Osteoblast (primary cell): ENCODE results near the gene POP4. TPM values are rescaled to one million over a fixed set of nuclear protein-coding genes. Genes with fewer than 3 reads are reported as not detected.

Source experiments
- DNase-seq: peaks from one replicate; pipeline ENCODE4 v3.0.0; 2011; ENCODE audit warnings: low spot score, mixed read lengths; ENCODE audit not compliant: insufficient read length; ENCODE audit errors: missing footprints
- H2AFZ ChIP-seq: 2 replicates; pipeline ENCODE4 v1.6.0; 2011; ENCODE audit warnings: mild to moderate bottlenecking, low read length
- H3K27ac ChIP-seq: 2 replicates; pipeline ENCODE4 v1.5.1; 2011; ENCODE audit warnings: mild to moderate bottlenecking, low read depth, low read length, moderate library complexity
- H3K27me3 ChIP-seq: 2 replicates; pipeline ENCODE4 v1.6.0; 2012; ENCODE audit warnings: mild to moderate bottlenecking, control low read depth, inconsistent platforms, low read length, moderate library complexity; ENCODE audit not compliant: insufficient read depth
- H3K36me3 ChIP-seq: 2 replicates; pipeline ENCODE4 v1.5.1; 2011; ENCODE audit warnings: mild to moderate bottlenecking, low read length, control low read depth, moderate library complexity; ENCODE audit not compliant: insufficient read depth
- H3K4me1 ChIP-seq: 2 replicates; pipeline ENCODE4 v1.5.1; 2011; ENCODE audit warnings: mild to moderate bottlenecking, low read length, control low read depth, moderate library complexity; ENCODE audit not compliant: insufficient read depth
- H3K4me2 ChIP-seq: 2 replicates; pipeline ENCODE4 v1.6.0; 2011; ENCODE audit warnings: mild to moderate bottlenecking, low read length; ENCODE audit not compliant: insufficient read depth
- H3K4me3 ChIP-seq: fragments of 200-600 bp; sonication (generic); 3 replicates; pipeline ENCODE4 v1.5.1; 2012; ENCODE audit warnings: mild to moderate bottlenecking, low read length, inconsistent platforms; ENCODE audit not compliant: insufficient read depth
- H3K79me2 ChIP-seq: 2 replicates; pipeline ENCODE4 v1.6.0; 2012; ENCODE audit warnings: mild to moderate bottlenecking, low read length, control low read depth, inconsistent platforms; ENCODE audit not compliant: insufficient read depth
- H3K9me3 ChIP-seq: 2 replicates; pipeline ENCODE4 v1.5.1; 2011; ENCODE audit warnings: low read depth, low read length, control low read depth
- H4K20me1 ChIP-seq: 2 replicates; pipeline ENCODE4 v1.6.0; 2012; ENCODE audit warnings: mild to moderate bottlenecking, low read length, control low read depth; ENCODE audit not compliant: insufficient read depth
- total RNA-seq: library from RNA; depleted of rRNA; stranded (reverse); fragments of >200 nt; gene quantifications from 2 replicates; pipeline ENCODE4 v1.2.3, GENCODE V29; 2012
- TF ChIP-seq, protein P1 (sequence below): IDR thresholded peaks from 2 replicates; pipeline ENCODE4 v1.5.1; 2011; ENCODE audit warnings: mild to moderate bottlenecking, low read depth, low read length, moderate library complexity; ENCODE audit errors: extremely low read depth

POP4 gene
- total RNA-seq, 1 donor: 59.4 TPM

GRCh38 chr19:29612121-29612520, 6.0 kb downstream of the POP4 start:
- no peak for DNase-seq
- TF ChIP-seq, protein P1, sequence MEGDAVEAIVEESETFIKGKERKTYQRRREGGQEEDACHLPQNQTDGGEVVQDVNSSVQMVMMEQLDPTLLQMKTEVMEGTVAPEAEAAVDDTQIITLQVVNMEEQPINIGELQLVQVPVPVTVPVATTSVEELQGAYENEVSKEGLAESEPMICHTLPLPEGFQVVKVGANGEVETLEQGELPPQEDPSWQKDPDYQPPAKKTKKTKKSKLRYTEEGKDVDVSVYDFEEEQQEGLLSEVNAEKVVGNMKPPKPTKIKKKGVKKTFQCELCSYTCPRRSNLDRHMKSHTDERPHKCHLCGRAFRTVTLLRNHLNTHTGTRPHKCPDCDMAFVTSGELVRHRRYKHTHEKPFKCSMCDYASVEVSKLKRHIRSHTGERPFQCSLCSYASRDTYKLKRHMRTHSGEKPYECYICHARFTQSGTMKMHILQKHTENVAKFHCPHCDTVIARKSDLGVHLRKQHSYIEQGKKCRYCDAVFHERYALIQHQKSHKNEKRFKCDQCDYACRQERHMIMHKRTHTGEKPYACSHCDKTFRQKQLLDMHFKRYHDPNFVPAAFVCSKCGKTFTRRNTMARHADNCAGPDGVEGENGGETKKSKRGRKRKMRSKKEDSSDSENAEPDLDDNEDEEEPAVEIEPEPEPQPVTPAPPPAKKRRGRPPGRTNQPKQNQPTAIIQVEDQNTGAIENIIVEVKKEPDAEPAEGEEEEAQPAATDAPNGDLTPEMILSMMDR: no peak
- peaks cover 57% of the 10 kb centered on the region for H3K36me3 ChIP-seq
- no peak overlapping the region for H3K4me3 ChIP-seq
- no peak overlapping the region for H2AFZ ChIP-seq
- H3K27ac ChIP-seq: no peak overlapping the region
- H4K20me1 ChIP-seq: no peaks in the 10 kb centered on the region
- H3K9me3 ChIP-seq: no peaks in the 10 kb centered on the region
- peaks cover under 1% of the 10 kb centered on the region for H3K4me1 ChIP-seq
- no peaks in the 10 kb centered on the region for H3K27me3 ChIP-seq
- H3K79me2 ChIP-seq: peaks cover 3% of the 10 kb centered on the region
- H3K4me2 ChIP-seq: no peak overlapping the region

GRCh38 chr19:29612801-29613595, 6.9 kb downstream of the POP4 start:
- TF ChIP-seq, protein P1: no peak

GRCh38 chr19:29614046-29614445, 8.0 kb downstream of the POP4 start:
- Histone ChIP-seq H3K27ac (no peak overlapping the region), H4K20me1 (no peaks in the 10 kb centered on the region), H3K9me3 (no peaks in the 10 kb centered on the region), H2AFZ (no peak overlapping the region), H3K4me2 (no peak overlapping the region), H3K4me1 (no peaks in the 10 kb centered on the region), H3K4me3 (no peak overlapping the region), H3K36me3 (peaks cover 51% of the 10 kb centered on the region), H3K27me3 (no peaks in the 10 kb centered on the region), H3K79me2 (no peaks in the 10 kb centered on the region)
- no peak for DNase-seq
- TF ChIP-seq, protein P1: no peak

More at GRCh38 chr19:29612801-29613595, 6.9 kb downstream of the POP4 start:
- no peaks in the 10 kb centered on the region for H3K4me1 ChIP-seq
- no peaks in the 10 kb centered on the region for H3K9me3 ChIP-seq
- no peak overlapping the region for H3K4me2 ChIP-seq
- H3K4me3 ChIP-seq: no peak overlapping the region
- no peaks in the 10 kb centered on the region for H4K20me1 ChIP-seq
- H2AFZ ChIP-seq: no peak overlapping the region
- H3K79me2 ChIP-seq: no peaks in the 10 kb centered on the region
- H3K27ac ChIP-seq: no peak overlapping the region
- no peak for DNase-seq
- H3K36me3 ChIP-seq: peaks cover 57% of the 10 kb centered on the region
- no peaks in the 10 kb centered on the region for H3K27me3 ChIP-seq

- Histone ChIP-seq H3K4me3 (no peak overlapping the region), H3K27ac (no peak overlapping the region), H3K36me3 (peaks cover 45% of the 10 kb centered on the region), H3K27me3 (no peaks in the 10 kb centered on the region), H4K20me1 (no peaks in the 10 kb centered on the region), H3K4me1 (no peaks in the 10 kb centered on the region), H3K9me3 (no peaks in the 10 kb centered on the region), H2AFZ (no peak overlapping the region), H3K4me2 (no peak overlapping the region), H3K79me2 (no peaks in the 10 kb centered on the region)
- DNase-seq: no peak
- TF ChIP-seq, protein P1: no peak
Observed at GRCh38 chr19:29614780-29615179, 8.7 kb downstream of the POP4 start.
